Measurements from ENCODE around the gene CHST2.

CHST2 gene

DNA sequence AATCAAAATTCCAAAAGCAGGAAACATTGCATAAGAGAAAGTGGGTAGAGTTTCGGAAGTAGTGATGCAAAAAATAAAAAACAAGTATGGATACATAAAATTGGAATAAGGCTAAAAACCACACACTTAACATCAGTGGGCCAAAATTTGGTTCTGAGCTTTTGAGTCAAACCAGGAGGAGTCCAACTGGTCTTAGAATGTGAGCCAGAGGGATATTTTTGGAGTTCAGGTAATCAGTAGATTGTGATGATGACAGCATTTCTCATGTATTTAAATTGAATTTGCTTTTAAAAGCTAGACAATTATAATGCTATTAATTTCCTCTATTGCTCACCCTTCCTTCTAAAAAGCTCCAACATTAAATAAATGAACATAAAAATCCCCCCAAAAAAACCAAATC is 38.2 kb upstream of the CHST2 start:
- Histone ChIP-seq H3K27ac (no peak overlapping the region), H3K4me3 (no peak overlapping the region)
- TF ChIP-seq, protein P1, sequence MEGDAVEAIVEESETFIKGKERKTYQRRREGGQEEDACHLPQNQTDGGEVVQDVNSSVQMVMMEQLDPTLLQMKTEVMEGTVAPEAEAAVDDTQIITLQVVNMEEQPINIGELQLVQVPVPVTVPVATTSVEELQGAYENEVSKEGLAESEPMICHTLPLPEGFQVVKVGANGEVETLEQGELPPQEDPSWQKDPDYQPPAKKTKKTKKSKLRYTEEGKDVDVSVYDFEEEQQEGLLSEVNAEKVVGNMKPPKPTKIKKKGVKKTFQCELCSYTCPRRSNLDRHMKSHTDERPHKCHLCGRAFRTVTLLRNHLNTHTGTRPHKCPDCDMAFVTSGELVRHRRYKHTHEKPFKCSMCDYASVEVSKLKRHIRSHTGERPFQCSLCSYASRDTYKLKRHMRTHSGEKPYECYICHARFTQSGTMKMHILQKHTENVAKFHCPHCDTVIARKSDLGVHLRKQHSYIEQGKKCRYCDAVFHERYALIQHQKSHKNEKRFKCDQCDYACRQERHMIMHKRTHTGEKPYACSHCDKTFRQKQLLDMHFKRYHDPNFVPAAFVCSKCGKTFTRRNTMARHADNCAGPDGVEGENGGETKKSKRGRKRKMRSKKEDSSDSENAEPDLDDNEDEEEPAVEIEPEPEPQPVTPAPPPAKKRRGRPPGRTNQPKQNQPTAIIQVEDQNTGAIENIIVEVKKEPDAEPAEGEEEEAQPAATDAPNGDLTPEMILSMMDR (IDR thresholded peaks at IDR 0.05) = no peak
- DNase-seq (ENCODE audit: low spot score) = no peak

DNA sequence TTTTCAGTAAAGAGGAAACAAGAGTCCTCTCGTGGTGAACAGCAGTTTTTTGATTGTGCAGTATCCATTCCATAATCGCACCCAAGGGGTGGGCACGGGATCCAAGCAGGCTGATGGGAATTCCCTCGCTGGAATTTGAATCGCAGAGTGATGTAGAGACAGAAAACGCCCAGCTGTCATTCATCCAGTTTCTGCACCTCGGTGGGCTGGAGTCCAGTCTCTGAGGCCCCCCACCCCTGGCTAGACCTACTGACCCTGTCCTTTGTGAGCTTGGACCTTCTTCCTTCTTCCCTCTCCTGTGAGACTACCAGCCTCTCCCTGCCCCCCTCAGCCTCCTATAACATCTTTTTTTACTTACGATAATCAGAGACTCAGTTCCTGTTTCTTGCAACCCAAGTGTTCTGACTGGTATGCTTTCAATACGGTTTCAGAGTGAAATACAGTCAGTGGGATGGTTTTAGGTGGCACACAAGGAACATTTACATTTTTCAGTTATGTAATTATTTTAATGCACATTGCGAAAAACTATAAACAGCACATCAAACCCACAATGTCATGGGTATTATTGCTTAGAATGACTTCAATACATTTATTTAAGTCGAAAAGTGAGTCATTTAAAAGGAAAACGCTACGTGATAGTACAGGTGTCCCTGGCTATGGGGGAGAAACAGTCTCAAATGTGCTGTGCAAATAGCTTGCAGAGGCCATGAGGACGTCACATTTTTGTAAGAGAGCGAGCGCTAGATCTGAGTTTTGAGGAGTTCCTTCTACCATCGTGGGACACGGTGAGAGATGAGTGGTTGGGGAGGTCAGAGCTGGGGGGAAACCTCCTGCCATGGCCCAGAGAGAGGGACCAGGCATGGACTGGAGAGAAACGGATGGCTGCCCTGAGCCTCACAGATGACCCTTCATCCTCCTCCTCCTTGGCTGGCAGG is 37.5 kb upstream of the CHST2 start:
- DNase-seq (ENCODE audit: low spot score) = no peak
- Histone ChIP-seq H3K4me3 (no peak overlapping the region), H3K27ac (no peak overlapping the region)
- TF ChIP-seq, protein P1 (IDR thresholded peaks at IDR 0.05) = no peak

DNA sequence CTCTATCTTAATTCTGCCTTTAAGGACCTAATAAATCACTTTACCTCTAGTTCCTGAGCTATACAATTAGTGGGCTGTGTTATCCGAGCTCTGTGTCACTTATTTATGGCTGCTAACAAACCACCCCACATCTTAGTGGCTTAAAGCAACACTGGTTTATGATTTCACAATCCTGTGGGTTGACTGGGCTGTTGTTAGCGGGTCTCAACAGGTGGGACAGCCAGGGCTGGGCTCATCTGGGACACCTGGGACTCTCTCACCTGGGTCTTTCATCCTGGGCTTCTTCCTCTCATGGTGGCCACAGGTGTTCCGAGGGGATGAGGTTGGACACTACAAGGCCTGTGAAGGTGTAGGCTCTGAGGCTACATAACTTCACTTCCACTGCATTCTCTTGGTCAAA is 35.8 kb upstream of the CHST2 start:
- TF ChIP-seq, protein P1 (IDR thresholded peaks at IDR 0.05) = no peak
- no peak for DNase-seq (ENCODE audit: low spot score)
- H3K27ac ChIP-seq = no peak overlapping the region
- no peak overlapping the region for H3K4me3 ChIP-seq

DNA sequence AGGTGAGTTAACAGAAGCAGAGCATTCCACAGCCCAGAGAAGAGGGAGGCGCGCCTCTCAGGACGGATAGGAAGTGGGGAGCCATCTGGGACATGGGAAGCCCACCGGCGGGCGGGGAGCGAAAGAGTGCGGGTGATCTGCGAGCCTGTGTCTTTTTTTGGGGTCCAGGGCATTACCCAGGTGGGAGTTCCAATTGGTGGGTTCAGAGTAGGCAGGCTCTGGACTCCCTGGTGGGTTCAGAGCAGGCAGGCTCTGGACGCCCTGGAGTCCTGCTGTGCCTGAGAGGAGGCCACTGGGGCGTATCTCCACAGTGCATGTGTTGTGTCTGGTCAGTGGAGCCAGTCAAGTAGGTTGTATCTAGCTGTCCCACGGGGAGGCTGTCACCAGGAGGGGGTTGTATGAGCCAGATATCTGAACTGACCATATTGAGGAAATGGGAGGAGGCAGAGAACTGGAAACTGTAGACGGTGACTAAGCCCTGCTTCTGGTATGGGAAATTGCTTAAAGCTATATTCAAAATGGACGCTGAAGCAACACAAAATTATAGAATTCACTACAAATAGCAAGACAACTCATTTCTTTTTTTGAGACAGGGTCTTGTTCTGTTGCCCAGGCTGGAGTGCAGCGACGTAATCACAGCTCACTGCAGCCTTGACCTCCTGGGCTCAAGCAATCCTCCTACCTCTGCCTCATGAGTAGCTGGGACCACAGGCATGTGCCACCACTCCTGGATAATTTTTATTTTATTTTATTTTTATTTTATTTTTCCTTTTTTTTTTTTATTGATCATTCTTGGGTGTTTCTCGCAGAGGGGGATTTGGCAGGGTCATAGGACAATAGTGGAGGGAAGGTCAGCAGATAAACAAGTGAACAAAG is 34.5 kb upstream of the CHST2 start:
- Histone ChIP-seq H3K4me3 (no peak overlapping the region), H3K27ac (no peak overlapping the region)
- DNase-seq (ENCODE audit: low spot score) = no peak
- TF ChIP-seq, protein P1 (IDR thresholded peaks at IDR 0.05) = no peak

DNA sequence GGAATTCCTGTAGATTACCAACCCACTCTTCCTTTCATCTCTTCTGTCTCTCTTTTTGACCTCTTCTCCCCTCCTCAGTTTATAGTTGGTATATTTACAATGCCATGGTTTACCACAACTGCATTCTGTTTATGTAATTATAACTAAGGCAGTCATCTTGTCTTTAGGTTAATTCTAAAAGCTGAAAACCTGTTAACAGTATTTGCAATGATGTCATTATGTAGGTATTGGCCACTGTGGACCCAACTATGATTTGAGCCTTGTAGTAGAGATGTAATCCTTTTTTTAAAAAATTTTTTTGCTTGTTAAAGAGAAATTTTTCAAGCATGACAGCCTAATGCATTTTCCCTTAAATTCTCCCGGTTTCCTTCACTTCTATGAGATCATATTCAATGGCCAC is 30.7 kb upstream of the CHST2 start:
- H3K4me3 ChIP-seq = no peak overlapping the region
- no peak for DNase-seq (ENCODE audit: low spot score)
- no peak overlapping the region for H3K27ac ChIP-seq
- TF ChIP-seq, protein P1 (IDR thresholded peaks at IDR 0.05) = no peak

DNA sequence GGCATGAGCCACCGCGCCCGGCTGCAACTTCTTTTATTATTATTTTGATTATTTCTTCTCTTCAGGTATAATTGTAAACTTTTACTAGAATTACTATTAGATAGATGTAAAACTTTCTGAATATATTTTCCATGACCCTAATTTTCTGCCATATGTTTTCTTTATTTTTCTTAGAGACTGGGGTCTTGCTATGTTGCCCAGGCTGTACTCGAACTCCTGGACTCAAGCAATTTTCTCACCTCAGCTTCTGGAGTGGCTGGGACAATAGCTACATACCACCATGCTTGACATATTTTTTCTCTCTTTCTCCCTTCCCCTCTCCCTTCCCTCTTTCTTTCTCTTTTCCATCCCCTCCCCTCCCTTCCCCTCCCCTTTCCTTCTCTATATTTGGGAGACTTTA is 29.6 kb upstream of the CHST2 start:
- no peak overlapping the region for H3K4me3 ChIP-seq
- TF ChIP-seq, protein P1 (IDR thresholded peaks at IDR 0.05) = no peak
- H3K27ac ChIP-seq = no peak overlapping the region
- no peak for DNase-seq (ENCODE audit: low spot score)
